GM12865 (cell line): ENCODE data around the gene MYOCD.

Experiments
- DNase-seq: peaks from one replicate; pipeline ENCODE4 v3.0.0; 2010; ENCODE audit warnings: low read depth
- H3K4me3 ChIP-seq: 2 replicates; pipeline ENCODE4 v1.5.1; 2011; ENCODE audit warnings: mild to moderate bottlenecking, low read depth, low read length, control low read depth
- CTCF ChIP-seq: IDR thresholded peaks from 2 replicates; pipeline ENCODE4 v1.5.1; 2011; ENCODE audit warnings: low read length, control low read depth, low read depth, inconsistent platforms; ENCODE audit not compliant: insufficient read depth; ENCODE audit errors: missing control alignments

The MYOCD gene

GRCh38 chr17:12719948-12720347 is 54.3 kb downstream of the MYOCD start:
- H3K4me3 ChIP-seq, result no peak overlapping the region
- TF ChIP-seq CTCF, result no peak
- DNase-seq, result no peak

GRCh38 chr17:12721581-12721980 is 55.9 kb downstream of the MYOCD start:
- H3K4me3 ChIP-seq, result no peak overlapping the region
- TF ChIP-seq CTCF, result no peak
- no peak for DNase-seq

- no peak overlapping the region for H3K4me3 ChIP-seq
- TF ChIP-seq CTCF, result no peak
- no peak for DNase-seq
Measured at GRCh38 chr17:12722282-12722681, 56.6 kb downstream of the MYOCD start.

GRCh38 chr17:12726131-12726530 is 60.4 kb downstream of the MYOCD start:
- DNase-seq, result no peak
- H3K4me3 ChIP-seq, result no peak overlapping the region
- no peak for TF ChIP-seq CTCF

GRCh38 chr17:12727076-12727760 is 61.5 kb downstream of the MYOCD start:
- no peak for TF ChIP-seq CTCF
- H3K4me3 ChIP-seq, result no peak overlapping the region
- no peak for DNase-seq

- no peak for DNase-seq
- no peak overlapping the region for H3K4me3 ChIP-seq
- TF ChIP-seq CTCF, result no peak
Measured at GRCh38 chr17:12727881-12728280, 62.2 kb downstream of the MYOCD start.

GRCh38 chr17:12729086-12729485 is 63.4 kb downstream of the MYOCD start:
- H3K4me3 ChIP-seq, result no peak overlapping the region
- TF ChIP-seq CTCF, result no peak
- DNase-seq, result no peak
